KBM-7 (cell line): ENCODE results near the gene PTPN23.
"Not testable (repeated sequence)": the region's sequence is repeated elsewhere in the genome, so short reads cannot be mapped to it uniquely, and the experiment has no call there.

Source experiments
- DNase-seq: peaks from one replicate; pipeline ENCODE4 v3.0.0-alpha.2; 2015
- in situ Hi-C: fragments of 300-500 bp; cut with MboI; formaldehyde crosslinking; loops from 2 replicates; pipeline ENCODE4 v1.14.3; 2020; ENCODE audit warnings: low sequenced_read_pairs, low pct_unique_long_range_greater_than_20kb, mixed read lengths

PTPN23 gene

DNA sequence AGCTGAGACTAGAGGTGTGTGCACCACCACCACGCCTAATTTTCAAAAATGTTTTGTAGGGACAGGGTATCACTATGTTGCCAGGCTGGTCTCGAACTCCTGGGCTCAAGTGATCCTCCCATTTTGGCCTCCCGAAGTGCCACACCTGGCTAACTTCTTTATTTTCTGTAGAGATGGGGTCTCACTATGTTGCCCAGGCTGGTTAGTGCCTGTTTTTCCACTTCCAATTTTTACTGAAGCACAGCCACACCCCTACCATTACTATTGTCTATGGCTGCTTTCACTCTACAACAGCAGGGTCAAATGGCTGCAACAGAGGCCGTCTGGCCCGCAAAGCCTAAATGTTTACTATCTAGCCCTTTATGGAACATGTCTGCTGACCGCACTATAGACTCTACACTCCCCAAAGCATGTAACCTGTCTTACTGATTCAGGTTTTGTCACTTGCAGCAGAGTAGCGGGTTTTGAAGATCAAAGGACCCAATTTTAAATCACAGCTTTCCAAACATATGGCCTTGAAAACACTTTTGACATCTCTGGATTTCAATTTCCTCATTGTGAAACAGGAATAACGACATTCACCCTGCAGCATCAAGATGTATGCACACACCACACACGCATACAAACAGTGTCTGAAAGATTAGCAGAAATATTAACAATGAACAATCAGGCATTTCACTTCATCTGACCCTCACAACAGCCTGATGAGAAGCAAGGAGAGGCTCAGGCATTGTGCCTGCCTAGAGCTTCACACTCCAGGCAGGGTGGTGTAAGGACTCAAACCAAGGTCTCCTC, 48.9 kb downstream of the PTPN23 start:
- in situ Hi-C loops = no loop called here
- DNase-seq = no peak

- in situ Hi-C loops = no loop called here
- DNase-seq = no peak
Measured at GRCh38 chr3:47430606-47431005, 49.8 kb downstream of the PTPN23 start.

GRCh38 chr3:47431225-47431624, 50.4 kb downstream of the PTPN23 start:
- in situ Hi-C loops = no loop called here

GRCh38 chr3:47432673-47433072, 51.9 kb downstream of the PTPN23 start:
- no peak for DNase-seq
- in situ Hi-C loops = no loop called here

More at GRCh38 chr3:47431225-47431624, 50.4 kb downstream of the PTPN23 start:
- DNase-seq = no peak

DNA sequence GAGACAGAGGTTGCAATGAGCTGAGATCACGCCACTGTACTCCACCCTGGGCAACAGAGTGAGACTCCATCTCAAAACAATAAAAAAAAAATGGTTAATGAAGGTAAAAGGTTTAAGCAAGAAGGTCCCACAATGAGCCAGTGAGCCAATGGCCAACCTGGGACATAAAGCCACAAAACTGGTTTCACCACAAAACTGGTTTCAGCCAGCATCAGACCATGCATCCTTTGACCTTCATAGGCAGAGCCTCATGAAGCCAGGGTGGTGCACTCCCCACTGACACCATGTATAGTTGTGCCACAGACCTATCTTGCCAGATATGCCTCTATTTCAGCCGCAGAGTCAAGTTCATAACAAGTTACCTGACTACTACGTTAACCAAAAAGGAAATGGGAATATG, 53.0 kb downstream of the PTPN23 start:
- in situ Hi-C loops = no loop called here
- DNase-seq = no peak

GRCh38 chr3:47434849-47435248, 54.0 kb downstream of the PTPN23 start:
- no peak for DNase-seq
- in situ Hi-C loops = no loop called here

DNA sequence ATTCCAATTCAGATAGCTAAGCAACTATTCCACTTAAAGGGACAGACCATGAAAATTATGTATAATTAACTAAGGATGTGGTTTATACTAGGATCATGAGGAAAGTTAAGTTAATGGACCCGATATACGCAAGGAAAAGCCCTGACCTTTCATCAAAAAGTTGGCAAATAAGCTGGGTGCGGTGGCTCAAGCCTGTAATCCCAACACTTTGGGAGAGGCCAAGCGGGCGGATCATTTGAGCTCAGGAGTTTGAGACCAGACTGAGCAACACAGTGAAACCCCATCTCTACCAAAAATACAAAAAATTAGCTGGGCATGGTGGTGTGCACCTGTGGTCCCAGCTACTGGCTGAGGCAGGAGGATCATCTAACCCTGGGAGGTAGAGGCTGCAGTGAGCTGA, 55.4 kb downstream of the PTPN23 start:
- no peak for DNase-seq
- in situ Hi-C loops = no loop called here

- DNase-seq = no peak
- in situ Hi-C loops = no loop called here
Measured at GRCh38 chr3:47440131-47440530, 59.3 kb downstream of the PTPN23 start.

DNA sequence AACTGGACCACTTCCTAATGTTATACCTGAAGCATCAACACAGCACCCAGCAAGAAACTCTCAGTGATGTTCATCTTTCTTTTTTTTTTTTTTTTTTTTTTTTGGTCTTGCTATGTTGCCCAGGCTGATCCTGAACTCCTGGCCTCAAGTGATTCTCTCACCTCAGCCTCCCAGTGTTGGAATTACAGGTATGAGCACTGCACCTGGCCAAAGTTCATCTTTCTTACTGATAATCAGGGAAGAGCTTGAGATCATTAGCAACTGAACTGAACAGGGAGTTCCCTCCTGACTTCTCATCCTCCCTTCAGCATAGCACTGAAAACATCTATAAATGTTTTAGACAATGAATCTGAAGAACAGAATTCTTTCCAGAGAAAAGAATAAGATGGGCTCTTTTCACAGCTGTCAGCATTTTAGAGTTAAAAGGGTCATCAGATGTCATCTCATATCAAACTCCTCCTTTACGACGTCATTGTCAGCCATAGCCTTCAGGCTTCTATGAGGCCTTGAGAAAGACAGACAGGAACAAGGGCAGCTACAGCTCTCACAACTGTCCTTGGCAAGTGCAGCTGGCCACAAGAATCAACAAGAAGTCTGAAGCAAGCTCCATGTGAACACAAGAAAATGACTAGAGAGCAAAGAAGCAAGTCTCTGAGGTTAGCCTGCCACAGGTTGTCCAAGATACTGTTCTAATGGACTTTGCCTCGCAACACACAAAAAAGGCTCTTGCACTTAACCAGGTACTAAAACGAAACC, 61.2 kb downstream of the PTPN23 start:
- in situ Hi-C loops = no loop called here
- no peak for DNase-seq

GRCh38 chr3:47443611-47443995, 62.8 kb downstream of the PTPN23 start:
- in situ Hi-C loops = no loop called here
- no peak for DNase-seq

DNA sequence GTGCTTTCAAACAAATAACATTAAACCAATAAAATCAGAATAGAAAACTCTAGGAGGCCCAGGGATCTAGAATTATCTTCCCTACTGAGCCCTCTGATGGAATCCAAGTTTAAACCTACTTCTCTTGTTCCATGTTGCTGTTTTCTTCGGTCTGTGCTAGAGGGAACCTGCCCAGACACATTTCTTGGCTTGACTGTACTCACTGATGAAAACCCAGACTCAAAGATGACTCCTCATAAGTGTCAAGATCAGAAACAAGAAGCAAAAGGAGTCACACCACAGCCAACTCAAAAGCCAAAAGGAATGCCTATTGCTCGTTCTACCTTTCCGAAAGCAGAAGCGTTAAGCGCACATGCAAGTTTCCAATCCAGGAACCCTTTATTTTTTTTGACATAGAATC, 63.3 kb downstream of the PTPN23 start:
- in situ Hi-C loops = no loop called here
- peak; percentile 19 for DNase-seq

DNA sequence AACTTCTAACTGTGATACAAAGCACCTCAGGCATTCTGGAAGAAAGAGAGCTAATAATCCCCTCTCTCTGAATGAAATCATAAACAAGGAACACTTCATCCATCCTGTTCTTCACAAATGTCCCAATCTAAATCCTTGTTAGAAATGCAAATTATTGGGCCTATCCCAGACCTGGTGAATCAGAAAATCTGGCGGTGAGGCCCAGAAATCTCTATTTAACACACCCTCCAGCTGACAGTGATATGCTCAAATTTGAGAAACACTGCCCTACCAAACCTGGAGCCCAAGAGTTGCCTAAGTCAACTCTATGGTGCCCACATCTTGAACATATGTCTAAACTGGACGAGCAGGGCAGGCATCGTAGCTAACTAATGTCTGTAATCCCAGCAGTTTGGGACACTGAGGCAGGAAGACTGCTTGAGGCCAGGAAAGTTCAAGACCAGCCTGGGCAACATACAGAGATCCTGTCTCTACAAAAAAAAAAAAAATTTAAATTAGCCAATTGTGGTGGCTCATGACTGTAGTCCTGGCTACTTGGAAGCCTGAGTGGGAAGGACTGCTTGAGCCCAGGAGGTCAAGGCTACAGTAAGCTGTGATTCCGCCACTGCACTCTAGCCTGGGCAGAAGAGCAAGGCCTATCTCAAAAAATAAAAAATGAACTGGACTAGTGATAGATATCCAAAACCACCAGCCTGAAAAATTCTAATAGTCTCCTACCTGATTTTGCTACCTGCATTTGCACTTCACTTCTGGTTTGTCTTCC, 71.8 kb downstream of the PTPN23 start:
- DNase-seq = no peak
- in situ Hi-C loops = no loop called here

DNA sequence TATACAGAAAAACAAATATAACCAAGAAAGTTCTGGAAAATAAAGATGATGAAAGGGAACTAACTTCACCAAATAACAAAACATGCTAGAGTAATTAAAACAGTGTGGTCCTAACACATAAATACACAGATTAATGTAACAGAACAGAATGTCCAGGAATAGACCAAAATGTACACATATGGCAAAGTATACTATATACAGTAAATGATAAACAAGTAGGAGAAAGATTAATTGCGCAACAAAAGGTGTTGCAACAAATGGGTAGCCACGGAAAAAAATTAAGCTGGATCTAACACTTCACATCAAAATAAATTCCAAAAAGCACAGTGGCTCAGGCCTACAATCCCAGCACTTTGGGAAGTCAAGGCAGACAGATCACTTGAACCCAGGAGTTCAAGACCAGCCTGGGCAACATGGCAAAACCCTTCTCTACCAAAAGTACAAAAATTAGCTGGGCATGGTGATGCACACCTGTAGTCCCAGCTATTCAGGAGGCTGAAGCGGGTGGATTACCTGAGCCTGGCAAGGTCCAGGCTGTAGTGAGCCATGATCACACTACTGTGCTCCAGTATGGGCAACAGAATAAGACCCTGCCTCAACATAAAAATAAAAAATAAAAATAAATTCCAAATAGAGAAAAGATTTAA, 75.1 kb downstream of the PTPN23 start:
- in situ Hi-C loops = no loop called here
- no peak for DNase-seq

DNA sequence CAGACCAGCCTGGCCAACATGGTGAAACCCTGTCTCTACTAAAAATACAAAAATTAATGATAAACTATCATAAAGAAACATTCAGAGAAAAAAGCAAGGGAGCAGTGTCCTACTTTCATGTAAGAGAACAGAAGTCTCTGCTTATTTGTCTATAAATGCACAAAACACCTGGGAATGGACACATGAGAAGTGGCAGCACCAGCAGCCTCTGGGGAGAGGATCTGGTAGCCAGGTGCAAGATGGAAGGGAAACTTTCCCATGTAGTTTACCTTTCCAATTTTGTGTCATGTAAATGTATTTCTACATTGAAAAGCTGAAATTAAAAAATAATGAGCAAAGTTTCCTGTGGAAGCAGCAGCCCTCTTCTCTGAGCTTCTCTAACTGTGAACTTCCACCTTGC, 76.2 kb downstream of the PTPN23 start:
- in situ Hi-C loops = no loop called here
- no peak for DNase-seq

- DNase-seq, in situ Hi-C loops: not testable (repeated sequence)
Measured at GRCh38 chr3:47459534-47460085, 78.8 kb downstream of the PTPN23 start.
